ENCODE measurements around the gene PEAK1.

- TF ChIP-seq, protein P1, sequence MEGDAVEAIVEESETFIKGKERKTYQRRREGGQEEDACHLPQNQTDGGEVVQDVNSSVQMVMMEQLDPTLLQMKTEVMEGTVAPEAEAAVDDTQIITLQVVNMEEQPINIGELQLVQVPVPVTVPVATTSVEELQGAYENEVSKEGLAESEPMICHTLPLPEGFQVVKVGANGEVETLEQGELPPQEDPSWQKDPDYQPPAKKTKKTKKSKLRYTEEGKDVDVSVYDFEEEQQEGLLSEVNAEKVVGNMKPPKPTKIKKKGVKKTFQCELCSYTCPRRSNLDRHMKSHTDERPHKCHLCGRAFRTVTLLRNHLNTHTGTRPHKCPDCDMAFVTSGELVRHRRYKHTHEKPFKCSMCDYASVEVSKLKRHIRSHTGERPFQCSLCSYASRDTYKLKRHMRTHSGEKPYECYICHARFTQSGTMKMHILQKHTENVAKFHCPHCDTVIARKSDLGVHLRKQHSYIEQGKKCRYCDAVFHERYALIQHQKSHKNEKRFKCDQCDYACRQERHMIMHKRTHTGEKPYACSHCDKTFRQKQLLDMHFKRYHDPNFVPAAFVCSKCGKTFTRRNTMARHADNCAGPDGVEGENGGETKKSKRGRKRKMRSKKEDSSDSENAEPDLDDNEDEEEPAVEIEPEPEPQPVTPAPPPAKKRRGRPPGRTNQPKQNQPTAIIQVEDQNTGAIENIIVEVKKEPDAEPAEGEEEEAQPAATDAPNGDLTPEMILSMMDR (IDR thresholded peaks at IDR 0.05; ENCODE audit: extremely low read depth in 1 of 2, insufficient read depth in 1 of 2, low read depth in 1 of 2, low read length in 2 of 2): no peak
- TF ChIP-seq POLR2AphosphoS5 (IDR thresholded peaks at IDR 0.05; ENCODE audit: insufficient read depth, low read depth, low read length): no peak
These were observed 49.0 kb upstream of the PEAK1 start for GRCh38 chr15:77468896-77469295.
